HG03060 (cell line): Measurements from ENCODE around the gene KRTAP4-16.
"Not testable (repeated sequence)": the region's sequence is repeated elsewhere in the genome, so short reads cannot be mapped to it uniquely, and the experiment has no call there.

ENCODE experiments used
- ATAC-seq: cut with Tn5 transposase; IDR thresholded peaks from one replicate; pipeline ENCODE4 v1.9.1; 2021; ENCODE audit warnings: low read depth, moderate number of reproducible peaks; ENCODE audit not compliant: unreplicated experiment

Gene KRTAP4-16

DNA sequence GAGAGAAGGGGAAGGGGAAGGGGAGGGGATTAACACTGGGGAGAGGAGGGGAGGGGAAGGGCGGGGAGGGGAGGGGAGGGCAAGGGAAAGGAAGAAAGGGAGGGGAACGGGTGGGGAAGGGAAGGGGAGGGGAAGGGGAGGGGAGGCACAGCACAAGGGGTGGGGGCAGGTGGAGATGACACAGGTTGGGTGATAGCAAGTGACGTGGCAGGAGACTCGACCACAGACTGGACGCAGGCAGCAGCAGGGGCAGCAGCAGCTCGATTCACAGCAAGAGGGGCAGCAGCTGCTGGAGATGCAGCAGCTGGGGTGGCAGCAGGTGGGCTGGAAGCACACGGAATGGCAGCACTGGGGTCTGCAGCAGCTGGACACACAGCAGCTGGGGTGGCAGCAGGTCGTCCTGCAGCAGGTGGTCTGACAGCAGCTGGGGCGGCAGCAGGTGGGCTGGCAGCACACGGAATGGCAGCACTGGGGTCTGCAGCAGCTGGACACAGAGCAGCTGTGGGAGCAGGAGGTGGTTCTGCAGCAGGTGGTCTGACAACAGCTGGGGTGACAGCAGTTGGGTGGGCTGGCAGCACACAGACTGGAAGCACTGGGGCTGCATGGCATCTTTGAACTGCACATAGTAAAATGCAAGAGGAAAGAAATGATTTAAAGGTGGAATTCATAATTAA is at the start of gene KRTAP4-16:
Gene KRTAP4-16, minus strand, starts transcription at position 624 of the 674 bp plus-strand sequence. Its CDS starts 0 bp downstream, at position 624.
- ATAC-seq: no peak

GRCh38 chr17:41151525-41151924 is 49.5 kb upstream of the KRTAP4-16 start:
- no peak for ATAC-seq

- ATAC-seq: no peak
Observed at GRCh38 chr17:41150026-41150425, 48.0 kb upstream of the KRTAP4-16 start.

GRCh38 chr17:41149652-41149985 is 47.6 kb upstream of the KRTAP4-16 start, which contains the start of gene KRTAP4-5:
TSS of gene KRTAP4-5 (minus strand) at chr17:41149825. CDS start at chr17:41149767, 58 bp downstream.
- no peak for ATAC-seq

- not testable (repeated sequence) for ATAC-seq
Observed at GRCh38 chr17:41148971-41149651, 47.1 kb upstream of the KRTAP4-16 start.

DNA sequence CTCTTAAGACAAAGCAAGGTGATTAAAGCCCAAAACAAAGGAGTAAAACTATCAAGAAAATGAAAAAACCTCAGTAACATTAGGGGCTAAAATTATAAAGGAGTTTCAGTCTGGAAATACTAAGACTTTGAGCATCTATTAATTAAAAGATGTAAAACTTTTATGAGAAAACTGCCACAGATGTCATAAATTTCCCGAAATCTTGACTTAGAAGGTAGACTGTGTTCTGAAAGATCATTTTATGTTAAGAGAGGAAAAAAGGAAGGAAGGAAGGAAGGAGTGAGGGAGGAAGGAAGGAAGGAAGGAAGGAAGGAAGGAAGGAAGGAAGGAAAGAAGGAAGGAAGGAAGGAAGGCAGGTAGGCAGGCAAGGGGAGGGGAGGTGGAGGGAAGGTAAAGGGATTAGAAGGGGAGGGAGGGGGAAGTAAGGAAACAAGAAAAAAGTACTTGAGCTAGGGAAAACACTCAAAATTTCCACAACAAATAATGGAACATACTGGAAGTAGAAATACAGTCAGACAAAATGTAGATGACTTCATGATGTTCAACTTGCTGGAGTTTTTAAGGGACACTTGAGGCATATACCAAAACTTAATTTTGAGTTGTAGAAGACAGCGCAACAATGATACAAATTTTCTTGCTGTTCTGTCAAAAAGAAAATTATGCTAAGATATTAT is 45.7 kb upstream of the KRTAP4-16 start:
- no peak for ATAC-seq

DNA sequence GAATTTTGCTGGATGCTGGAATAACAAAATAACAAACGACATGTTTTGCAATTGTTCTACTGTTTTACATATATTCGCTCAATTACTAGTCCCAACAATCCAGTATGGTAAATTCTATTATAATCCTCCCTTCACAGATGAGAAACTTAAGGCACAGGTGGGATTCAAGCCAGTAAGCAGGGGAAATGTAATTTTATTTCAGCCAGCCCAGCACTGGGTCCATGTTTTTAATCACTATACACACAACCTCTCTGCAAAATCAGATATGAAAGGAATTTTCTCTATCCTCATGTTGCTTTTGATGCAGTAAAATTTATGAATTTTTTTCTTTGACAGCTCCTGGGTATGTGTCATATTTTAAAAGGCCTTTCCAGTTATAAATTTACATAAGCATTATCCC is 43.3 kb upstream of the KRTAP4-16 start:
- ATAC-seq: no peak

GRCh38 chr17:41144846-41145245 is 42.8 kb upstream of the KRTAP4-16 start:
- ATAC-seq: no peak

DNA sequence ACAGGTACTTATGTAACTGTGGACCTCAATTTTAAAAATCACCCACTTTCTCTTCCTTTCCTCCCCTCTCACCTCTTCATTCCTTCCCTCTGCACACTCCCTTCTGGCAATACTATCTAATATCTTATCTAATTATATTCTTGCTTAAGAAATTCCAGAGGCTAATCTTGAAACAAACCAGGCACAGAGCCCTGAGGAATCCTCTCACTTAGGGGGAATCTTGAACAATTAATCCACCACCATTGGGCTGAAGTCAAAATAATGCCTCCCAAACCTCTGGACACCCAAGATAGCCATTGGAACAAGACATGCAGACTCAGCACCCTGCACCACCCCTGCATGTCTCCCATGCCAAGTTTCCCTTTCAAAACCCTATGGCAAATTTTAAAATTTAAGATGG is 39.4 kb upstream of the KRTAP4-16 start:
- no peak for ATAC-seq

DNA sequence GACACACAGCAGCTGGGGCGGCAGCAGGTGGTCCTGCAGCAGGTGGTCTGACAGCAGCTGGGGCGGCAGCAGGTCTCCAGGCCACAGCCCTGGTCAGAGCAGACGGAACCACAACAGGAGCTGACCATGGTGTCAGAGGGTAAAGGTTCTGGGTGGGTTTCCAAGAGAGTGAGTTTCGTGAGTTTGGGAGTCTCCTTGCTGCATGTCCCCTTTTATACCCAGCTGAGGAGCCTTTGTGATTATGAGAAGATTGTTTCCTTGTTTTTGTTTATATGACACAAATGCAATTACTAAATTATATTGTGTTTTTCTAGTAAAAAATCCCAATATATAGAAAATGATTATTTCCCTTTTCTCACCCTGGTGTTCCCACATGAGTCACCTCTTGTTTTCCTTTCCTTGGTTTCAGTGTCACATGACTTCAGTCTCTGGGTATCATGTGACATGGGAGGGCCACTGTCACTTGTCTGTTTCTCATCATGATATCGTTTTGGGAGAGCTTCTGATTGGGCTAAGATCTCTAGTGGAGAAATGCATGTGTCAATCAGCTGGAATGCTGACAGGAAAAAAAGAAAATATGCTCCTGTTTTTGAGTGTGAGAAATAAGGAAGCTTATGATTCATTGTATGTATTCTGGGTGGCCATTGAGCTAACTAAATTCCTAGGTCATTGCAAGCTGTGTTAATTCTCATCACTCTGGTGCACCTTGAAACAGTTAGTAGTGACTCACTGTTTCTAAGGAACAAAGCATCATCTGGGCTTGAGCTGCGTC is 38.5 kb upstream of the KRTAP4-16 start, which contains the start of gene KRTAP4-6:
Gene KRTAP4-6, minus strand, starts transcription at position 185 of the 772 bp plus-strand sequence. Its CDS starts 57 bp downstream, at position 128.
- ATAC-seq: no peak

DNA sequence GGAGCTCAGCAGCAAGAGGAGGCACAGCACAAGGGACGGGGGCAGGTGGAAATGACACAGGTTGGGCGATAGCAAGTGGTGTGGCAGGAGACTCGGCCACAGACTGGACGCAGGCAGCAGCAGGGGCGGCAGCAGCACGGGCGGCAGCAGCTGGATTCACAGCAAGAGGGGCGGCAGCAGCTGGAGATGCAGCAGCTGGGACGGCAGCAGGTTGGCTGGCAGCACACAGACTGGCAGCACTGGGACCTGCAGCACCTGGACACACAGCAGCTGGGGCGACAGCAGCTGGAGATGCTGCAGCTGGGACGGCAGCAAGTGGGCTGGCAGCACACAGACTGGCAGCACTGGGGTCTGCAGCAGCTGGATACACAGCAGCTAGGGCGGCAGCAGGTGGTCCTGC is 37.9 kb upstream of the KRTAP4-16 start:
- ATAC-seq: not testable (repeated sequence)

GRCh38 chr17:41133880-41134735 is 32.1 kb upstream of the KRTAP4-16 start:
- ATAC-seq: no peak

GRCh38 chr17:41131979-41132378 is 30.0 kb upstream of the KRTAP4-16 start:
- ATAC-seq: no peak

DNA sequence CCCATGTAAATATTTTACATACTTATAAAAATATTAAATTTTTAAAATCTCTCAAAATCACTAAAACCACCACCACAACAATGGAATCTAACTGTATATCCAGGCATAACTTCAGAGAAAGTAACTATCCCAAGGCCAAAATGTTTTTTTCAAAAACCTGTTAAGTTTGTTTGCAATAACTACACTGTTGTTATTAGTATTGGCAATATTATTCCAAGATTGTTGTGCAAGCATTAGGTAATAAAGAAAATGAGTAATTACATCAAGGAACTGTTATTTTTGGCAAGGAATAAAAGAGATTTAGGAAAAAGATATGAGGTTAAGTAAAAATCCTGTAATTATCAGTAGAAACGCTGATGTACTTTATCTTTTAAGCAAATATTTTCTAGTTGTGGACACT is 25.4 kb upstream of the KRTAP4-16 start:
- no peak for ATAC-seq

GRCh38 chr17:41126412-41126811 is 24.4 kb upstream of the KRTAP4-16 start:
- no peak for ATAC-seq

GRCh38 chr17:41125064-41125463 is 23.1 kb upstream of the KRTAP4-16 start:
- no peak for ATAC-seq

DNA sequence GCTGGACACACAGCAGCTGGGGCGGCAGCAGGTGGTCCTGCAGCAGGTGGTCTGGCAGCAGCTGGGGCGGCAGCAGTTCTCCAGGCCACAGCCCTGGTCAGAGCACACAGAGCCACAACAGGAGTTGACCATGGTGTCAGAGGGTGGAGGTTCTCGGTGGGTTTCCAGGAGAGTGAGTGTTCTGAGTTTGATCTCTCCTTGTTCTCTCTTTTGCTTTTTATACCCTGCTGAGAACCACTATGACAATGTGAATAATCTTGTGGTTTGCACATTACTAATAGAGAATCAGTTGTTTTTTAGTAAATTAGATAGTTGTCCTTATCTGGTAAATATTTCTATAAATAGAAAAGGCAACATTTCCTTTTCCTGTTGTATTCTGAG is 22.0 kb upstream of the KRTAP4-16 start, which contains the start of gene KRTAP4-12:
Gene KRTAP4-12, minus strand, starts transcription at position 192 of the 381 bp plus-strand sequence. Its CDS starts 60 bp downstream, at position 132.
- not testable (repeated sequence) for ATAC-seq

DNA sequence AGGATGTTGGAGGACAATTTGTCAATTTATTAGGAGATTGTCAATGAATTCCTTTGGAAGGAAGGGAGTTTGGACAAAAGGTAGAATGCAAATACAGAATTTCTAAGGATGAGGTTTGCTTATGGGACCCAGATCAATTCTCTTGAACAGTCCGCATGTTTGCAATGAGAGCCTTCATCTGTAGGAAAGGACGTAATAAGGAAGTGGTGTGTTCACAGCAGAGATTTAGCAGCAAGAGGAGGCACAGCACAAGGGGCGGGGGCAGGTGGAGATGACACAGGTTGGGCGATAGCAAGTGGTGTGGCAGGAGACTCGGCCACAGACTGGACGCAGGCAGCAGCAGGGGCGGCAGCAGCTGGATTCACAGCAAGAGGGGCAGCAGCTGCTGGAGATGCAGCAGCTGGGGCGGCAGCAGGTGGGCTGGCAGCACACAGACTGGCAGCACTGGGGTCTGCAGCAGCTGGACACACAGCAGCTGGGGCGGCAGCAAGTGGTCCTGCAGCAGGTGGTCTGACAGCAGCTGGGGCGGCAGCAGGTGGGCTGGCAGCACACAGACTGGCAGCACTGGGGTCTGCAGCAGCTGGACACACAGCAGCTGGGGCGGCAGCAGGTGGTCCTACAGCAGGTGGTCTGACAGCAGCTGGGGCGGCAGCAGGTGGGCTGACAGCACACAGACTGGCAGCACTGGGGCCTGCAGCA is 21.4 kb upstream of the KRTAP4-16 start:
- not testable (repeated sequence) for ATAC-seq

DNA sequence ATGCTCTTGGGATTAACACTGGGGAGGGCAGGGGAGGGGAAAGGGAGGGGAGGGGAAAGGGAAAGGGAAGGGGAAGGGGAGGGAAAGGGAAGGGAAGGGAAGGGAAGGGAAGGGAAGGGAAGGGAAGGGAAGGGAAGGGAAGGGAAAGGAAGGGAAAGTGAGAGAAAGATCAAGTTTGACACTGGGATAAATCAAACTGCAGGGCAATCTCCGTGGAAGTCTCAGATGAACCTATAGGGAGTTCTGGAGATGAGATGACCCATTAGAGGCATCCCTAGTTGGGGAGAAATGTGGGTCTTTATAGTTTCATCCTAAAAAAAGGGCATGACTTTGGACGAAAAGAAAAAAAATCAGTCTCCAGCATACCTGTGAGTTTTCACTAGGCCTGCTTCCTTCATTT is 19.7 kb upstream of the KRTAP4-16 start:
- ATAC-seq: no peak
